ENCODE measurements around the gene MRPL22. TPM values are rescaled to one million over a fixed set of nuclear protein-coding genes. Genes with fewer than 3 reads are reported as not detected.
"Not testable (repeated sequence)": the region's sequence is repeated elsewhere in the genome, so short reads cannot be mapped to it uniquely, and the experiment has no call there.

The MRPL22 gene
- total RNA-seq, 1 experiment from 2014 or later: 123 TPM

DNA sequence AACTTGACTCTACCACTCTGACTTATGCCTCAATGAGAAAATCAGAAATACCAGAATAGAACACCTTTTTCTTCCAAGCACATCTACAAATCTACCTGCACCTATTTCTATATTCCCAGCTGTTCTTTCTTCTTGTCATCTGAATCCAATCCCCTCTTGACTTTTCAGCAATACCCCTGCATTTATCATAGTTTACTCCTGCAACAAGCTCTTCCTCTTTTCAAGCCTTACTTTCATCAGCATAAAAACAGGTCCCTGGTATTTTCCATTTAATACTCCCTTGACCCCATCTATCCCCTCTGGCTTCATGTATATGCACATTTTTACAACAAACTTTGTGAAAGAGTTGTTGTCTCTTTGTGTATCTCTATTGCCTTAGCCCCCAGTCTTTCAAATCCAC is 6.0 kb upstream of the MRPL22 start:
- BruUV-seq (replicated peaks): no TSS peak
- intact Hi-C loops (cut with micrococcal nuclease): no loop called here
- CTCF ChIA-PET: interaction anchor here (0.7 to 1.1 kb wide), 2 partner anchors 9 to 12 kb away, joined by 3 to 4 read pairs; no protein-coding TSS in a partner anchor
- no peak for TF ChIP-seq CTCF (IDR thresholded peaks at IDR 0.05; ENCODE audit: unreplicated experiment)
- no peak overlapping the region for H3K4me3 Mint-ChIP-seq (ENCODE audit: unreplicated experiment)
- peaks cover 49% of the 10 kb centered on the region for H3K36me3 Mint-ChIP-seq (ENCODE audit: insufficient read depth, unreplicated experiment)
- no peaks in the 10 kb centered on the region for H3K9me3 Mint-ChIP-seq (ENCODE audit: unreplicated experiment)
- peaks cover 9% of the 10 kb centered on the region for H3K4me1 Mint-ChIP-seq (ENCODE audit: insufficient read depth, unreplicated experiment)
- POLR2A ChIA-PET: interaction anchor here (0.7 to 1.8 kb wide), 2 partner anchors 13 to 464 kb away, joined by 4 read pairs; no protein-coding TSS in a partner anchor
- no peak overlapping the region for H3K27ac Mint-ChIP-seq (ENCODE audit: low read depth, unreplicated experiment)
- no peaks in the 10 kb centered on the region for H3K27me3 Mint-ChIP-seq (ENCODE audit: insufficient read depth, unreplicated experiment)
- no peak for DNase-seq (ENCODE audit: unreplicated experiment)

GRCh38 chr5:154937186-154937717 is 3.6 kb upstream of the MRPL22 start:
- peaks cover 25% of the 10 kb centered on the region for H3K36me3 Mint-ChIP-seq (ENCODE audit: insufficient read depth, unreplicated experiment)
- POLR2A ChIA-PET: interaction anchor here (0.5 to 2.9 kb wide), 13 partner anchors 9 to 898 kb away, joined by 3 to 28 read pairs (median 5); partner anchors contain the start of genes CNOT8, FAM114A2 and MFAP3
- peaks cover 12% of the 10 kb centered on the region for H3K4me1 Mint-ChIP-seq (ENCODE audit: insufficient read depth, unreplicated experiment)
- no peak for TF ChIP-seq CTCF (IDR thresholded peaks at IDR 0.05; ENCODE audit: unreplicated experiment)
- intact Hi-C loops (cut with micrococcal nuclease): no loop called here
- no peaks in the 10 kb centered on the region for H3K27me3 Mint-ChIP-seq (ENCODE audit: insufficient read depth, unreplicated experiment)
- peak overlapping the region; percentile 47 for H3K27ac Mint-ChIP-seq (ENCODE audit: low read depth, unreplicated experiment)
- no peak for DNase-seq (ENCODE audit: unreplicated experiment)
- H3K4me3 Mint-ChIP-seq (ENCODE audit: unreplicated experiment): peak overlapping the region; percentile 90
- CTCF ChIA-PET: interaction anchor here (0.6 to 1.2 kb wide), 5 partner anchors 9 to 1890 kb away, joined by 3 to 7 read pairs (median 3); no protein-coding TSS in a partner anchor
- no TSS peak for BruUV-seq (replicated peaks)
- no peaks in the 10 kb centered on the region for H3K9me3 Mint-ChIP-seq (ENCODE audit: unreplicated experiment)

DNA sequence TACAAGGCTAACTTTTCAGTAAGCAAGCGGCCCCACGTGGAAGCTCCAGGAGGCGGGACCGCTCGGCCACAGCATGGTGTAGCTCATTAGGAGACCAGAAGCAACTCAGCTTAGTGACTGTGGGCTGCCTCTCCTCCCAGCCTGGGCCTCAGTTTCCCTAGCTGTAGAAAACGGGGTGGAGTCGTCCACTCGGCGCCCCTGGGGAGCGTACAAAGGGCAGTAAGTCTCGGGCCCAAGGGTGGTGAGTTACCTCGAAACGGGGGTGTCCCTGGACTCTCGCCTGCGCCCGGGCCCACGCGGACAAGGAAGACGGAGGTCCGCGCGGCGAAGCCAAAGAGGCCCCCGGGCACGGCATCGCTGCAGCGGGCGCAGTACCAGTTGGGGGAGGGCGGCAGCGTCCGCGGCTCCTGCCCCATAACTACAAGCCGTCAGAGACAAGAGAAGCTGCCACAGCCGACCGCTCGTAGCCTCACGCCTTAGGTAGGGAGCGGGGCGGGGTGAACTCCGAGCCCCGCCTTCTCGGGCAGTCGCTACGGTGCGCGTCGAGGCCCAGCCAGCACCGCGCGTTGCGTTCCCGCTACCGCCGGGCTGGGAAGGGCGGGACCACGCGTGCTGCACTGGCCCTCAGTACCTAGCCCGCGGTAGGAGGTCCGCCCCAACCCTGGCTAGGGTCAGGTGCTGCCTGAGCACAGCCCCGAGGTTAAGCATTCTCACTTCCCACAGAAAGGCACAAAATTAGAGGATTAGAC is 3.0 kb upstream of the MRPL22 start, which contains the start of gene GEMIN5:
Gene GEMIN5, minus strand, starts transcription at position 494 of the 749 bp plus-strand sequence. Its CDS starts 78 bp downstream, at position 416.
- DNase-seq (ENCODE audit: unreplicated experiment): peak; percentile 92
- no peaks in the 10 kb centered on the region for H3K27me3 Mint-ChIP-seq (ENCODE audit: insufficient read depth, unreplicated experiment)
- ChIA-PET POLR2A (interaction anchor here (0.5 to 2.9 kb wide), 14 partner anchors 9 to 899 kb away, joined by 3 to 28 read pairs (median 6); partner anchors contain the start of genes CNOT8, FAM114A2 and MFAP3), CTCF (interaction anchor here (0.5 to 1.1 kb wide), 6 partner anchors 11 to 1890 kb away, joined by 3 to 7 read pairs (median 3); no protein-coding TSS in a partner anchor)
- intact Hi-C loops (cut with micrococcal nuclease): no loop called here
- peak within 1 kb of the TSS; percentile 90 for H3K4me3 Mint-ChIP-seq (ENCODE audit: unreplicated experiment)
- H3K4me1 Mint-ChIP-seq (ENCODE audit: insufficient read depth, unreplicated experiment): peaks cover 18% of the 10 kb centered on the region
- H3K36me3 Mint-ChIP-seq (ENCODE audit: insufficient read depth, unreplicated experiment): peaks cover 19% of the 10 kb centered on the region
- no TSS peak for BruUV-seq (replicated peaks)
- no peak for TF ChIP-seq CTCF (IDR thresholded peaks at IDR 0.05; ENCODE audit: unreplicated experiment)
- H3K9me3 Mint-ChIP-seq (ENCODE audit: unreplicated experiment): no peaks in the 10 kb centered on the region
- peak within 1 kb of the TSS; percentile 47 for H3K27ac Mint-ChIP-seq (ENCODE audit: low read depth, unreplicated experiment)

DNA sequence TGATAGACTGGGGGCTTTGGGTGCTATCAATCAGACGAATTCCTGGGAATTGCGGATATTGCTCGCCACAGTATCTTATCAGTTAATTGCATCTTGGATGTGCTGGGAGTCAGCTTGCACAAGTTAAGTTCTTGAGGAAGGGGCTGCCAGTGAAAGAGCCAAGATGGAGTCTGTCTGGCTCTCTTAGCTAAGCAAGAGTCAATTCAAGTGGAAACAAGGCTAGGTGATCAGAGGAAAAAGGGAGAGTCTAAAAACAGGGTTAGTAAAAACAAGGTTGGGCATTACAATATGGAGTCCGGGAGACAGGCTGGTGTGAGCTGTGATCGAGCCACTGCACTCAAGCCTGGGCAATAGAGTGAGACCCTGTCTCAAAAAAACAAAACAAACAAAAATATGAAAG is 1.5 kb upstream of the MRPL22 start:
- H3K9me3 Mint-ChIP-seq (ENCODE audit: unreplicated experiment); H3K27me3 Mint-ChIP-seq (ENCODE audit: insufficient read depth, unreplicated experiment); DNase-seq (ENCODE audit: unreplicated experiment); POLR2A ChIA-PET; BruUV-seq (replicated peaks); H3K27ac Mint-ChIP-seq (ENCODE audit: low read depth, unreplicated experiment); intact Hi-C loops (cut with micrococcal nuclease): not testable (repeated sequence)
- Mint-ChIP-seq H3K36me3 (ENCODE audit: insufficient read depth, unreplicated experiment) (peaks cover 14% of the 10 kb centered on the region), H3K4me3 (ENCODE audit: unreplicated experiment) (peak overlapping the region; percentile 35), H3K4me1 (ENCODE audit: insufficient read depth, unreplicated experiment) (peaks cover 23% of the 10 kb centered on the region)
- CTCF ChIA-PET: interaction anchor here (0.6 to 0.7 kb wide), 3 partner anchors 57 to 190 kb away, joined by 3 to 4 read pairs (median 3); no protein-coding TSS in a partner anchor

Measured in MCF 10A (cell line).